ENCODE data around the gene AVPR1A.

The AVPR1A gene

DNA sequence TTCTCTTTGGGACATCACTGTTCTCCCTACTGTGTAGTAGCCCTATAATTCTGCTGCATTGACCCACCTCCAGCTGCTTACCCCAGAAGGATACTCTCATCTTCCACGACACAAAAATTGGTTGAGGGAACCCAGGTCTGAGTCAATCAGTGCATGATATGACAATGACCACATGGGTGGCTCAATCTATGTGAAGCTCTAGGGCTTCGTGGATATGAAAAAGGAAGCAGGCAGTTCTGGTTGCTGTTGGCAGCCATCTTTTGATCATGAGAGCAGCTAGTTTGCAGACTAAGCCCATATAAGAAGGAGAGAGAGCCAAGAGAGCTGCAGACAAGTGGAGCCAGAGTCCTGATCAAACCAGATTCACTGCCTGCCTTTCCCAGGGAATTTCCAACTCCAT, 57.9 kb downstream of the AVPR1A start:
- Histone ChIP-seq H3K9ac (ENCODE audit: low read length) (no peak overlapping the region), H3K27me3 (ENCODE audit: control insufficient read depth, insufficient read depth, low read length) (no peaks in the 10 kb centered on the region), H3K4me3 (ENCODE audit: low read length) (no peak overlapping the region), H3K36me3 (ENCODE audit: control insufficient read depth, insufficient read depth, low read length) (no peaks in the 10 kb centered on the region), H3K9me3 (ENCODE audit: control insufficient read depth, low read length) (no peaks in the 10 kb centered on the region), H3K4me1 (ENCODE audit: control insufficient read depth, insufficient read depth, low read length) (peaks cover 3% of the 10 kb centered on the region)

Measured in mucosa of stomach (tissue), 1 donor.